Heart left ventricle (tissue), 16 donors: Measurements from ENCODE around the gene HOXB4. TPM values are rescaled to one million over a fixed set of nuclear protein-coding genes. Genes with fewer than 3 reads are reported as not detected.
A peak's percentile ranks its signal among the peaks of the same experiment; 100 is the strongest.
"Not testable (repeated sequence)": the region's sequence is repeated elsewhere in the genome, so short reads cannot be mapped to it uniquely, and the experiment has no call there.

Experiments
- ATAC-seq, 4 donors: fragments of 200-7000 bp; cut with Tn5 transposase; one replicate each; pipeline ENCODE4 v1.9.1; 2020 to 2022; ENCODE audit warnings: moderate library complexity in 4 of 4, mild to moderate bottlenecking in 3 of 4, moderate number of reproducible peaks in 1 of 4
- DNase-seq, 5 donors: peaks; one replicate each; pipeline ENCODE4 v3.0.0-alpha.2; 2020
- H3K27ac ChIP-seq, 12 donors: fragments of 200-600 bp; sonication (generic) in 4 of 12; one replicate each; pipeline versions ENCODE4 v1.5.0 to v1.8.0; 2016 to 2022; ENCODE audit warnings: mild to moderate bottlenecking in 2 of 12
- H3K27me3 ChIP-seq, 9 donors: fragments of 200-600 bp; sonication (generic) in 2 of 9; one replicate each; pipeline versions ENCODE4 v1.5.1 to v1.8.0; 2016 to 2022; ENCODE audit warnings: mild to moderate bottlenecking in 3 of 9
- H3K36me3 ChIP-seq, 9 donors: fragments of 200-600 bp; sonication (generic) in 2 of 9; one replicate each; pipeline versions ENCODE4 v1.5.0 to v1.8.0; 2018 to 2022; ENCODE audit warnings: mild to moderate bottlenecking in 2 of 9
- H3K4me1 ChIP-seq, 12 donors: fragments of 200-600 bp; sonication (generic) in 4 of 12; one replicate each; pipeline versions ENCODE4 v1.5.0 to v1.8.0; 2016 to 2022; ENCODE audit warnings: mild to moderate bottlenecking in 3 of 12
- H3K4me3 ChIP-seq, 12 donors: fragments of 200-600 bp; sonication (generic) in 4 of 12; one replicate each; pipeline versions ENCODE4 v1.5.0 to v1.8.0; 2017 to 2022; ENCODE audit warnings: mild to moderate bottlenecking in 9 of 12, moderate library complexity in 4 of 12
- H3K9me3 ChIP-seq, 12 donors: fragments of 200-600 bp; sonication (generic) in 4 of 12; one replicate each; pipeline versions ENCODE4 v1.5.0 to v1.8.0; 2016 to 2022; ENCODE audit warnings: mild to moderate bottlenecking in 1 of 12
- POLR2A ChIP-seq, 2 donors: fragments of 450-650 bp; IDR thresholded peaks; one replicate each; pipeline ENCODE4 v1.6.1; 2017; ENCODE audit warnings: antibody characterized with exemption in 2 of 2, mild to moderate bottlenecking in 2 of 2, moderate library complexity in 2 of 2
- WGBS, 4 donors: extraction: QIAGEN DNeasy Blood & Tissue Kit in 2 of 4; methylation state at CpG; one replicate each; pipeline versions ENCODE4 v1.1.5 to v1.1.7; 2013 to 2018; 5-methylcytosine and 5-hydroxymethylcytosine counted together
- intact Hi-C, 10 donors: fragments of 100-400 bp; cut with DNase I; formaldehyde crosslinking; loops; one replicate each; pipeline versions ENCODE4 v1.11.1 to v1.14.2; 2022
- polyA plus RNA-seq, 2 donors: library from polyadenylated mRNA; stranded (reverse); fragments of 200-250 nt; gene quantifications; one replicate each; pipeline ENCODE4 v1.2.3, GENCODE V29; 2013
- total RNA-seq, 9 donors: library from RNA; depleted of rRNA in 2 of 9; stranded (reverse); fragments of >200 nt in 2 of 9; fragmentation: NEBNext Ultra II Directional in 3 of 9; extraction: Animal tissue kit (Norgen Biotek cat#: 25700) in 3 of 9; gene quantifications; one replicate each; pipeline versions ENCODE4 v1.1.0 to v1.2.4, GENCODE V29; 2016 to 2023
- TF ChIP-seq, protein P1 (sequence below), 12 donors: fragments of 200-600 bp; sonication (generic) in 4 of 12; IDR thresholded peaks; one replicate each; pipeline versions ENCODE4 v1.5.0 to v1.8.0; 2018 to 2022; ENCODE audit warnings: antibody characterized with exemption in 12 of 12, mild to moderate bottlenecking in 5 of 12
- donor health status: ischemic (EF 13 %, LVEDD 7.1; RV severe dilation, severe dysfunction).
- donor health status: healthy with polysubstance abuse.
- donor health status: DM: no; HTN: yes; CAD: no.
- donor health status: DM: no; HTN: no; CAD: no.
- donor health status: ischemic (EF 25% LVEDD 6.9; RV normal size, moderate dysfunction).
- donor health status: ischemic (EF 25% LVEDD 5.7; RV mildly dilated, moderate dysfunction).
- donor health status: healthy.
- donor health status: DM: yes; HTN: yes; CAD: no.
- donor health status: ischemic (EF 35%, LVEDD 5.7; RV mildly dilated, moderate dysfunction).
- donor health status: nonischemic (EF 11% LVEDD 7.7; RV severe dilation, severe dysfunction).
- donor health status: DM: yes; HTN: yes; CAD: no.
- donor health status: PGD.
- donor health status: ischemic (EF 29% LVEDD 5.4; RV normal size, mild dysfunction).
- donor health status: nonischemic (EF 23%, LVEDD 6.1; RV moderate dilation, normal function).

Gene HOXB4
- total and polyA plus RNA-seq, 11 donors, result 0.27 to 2.8 (median 0.59) TPM; not detected in 1

DNA sequence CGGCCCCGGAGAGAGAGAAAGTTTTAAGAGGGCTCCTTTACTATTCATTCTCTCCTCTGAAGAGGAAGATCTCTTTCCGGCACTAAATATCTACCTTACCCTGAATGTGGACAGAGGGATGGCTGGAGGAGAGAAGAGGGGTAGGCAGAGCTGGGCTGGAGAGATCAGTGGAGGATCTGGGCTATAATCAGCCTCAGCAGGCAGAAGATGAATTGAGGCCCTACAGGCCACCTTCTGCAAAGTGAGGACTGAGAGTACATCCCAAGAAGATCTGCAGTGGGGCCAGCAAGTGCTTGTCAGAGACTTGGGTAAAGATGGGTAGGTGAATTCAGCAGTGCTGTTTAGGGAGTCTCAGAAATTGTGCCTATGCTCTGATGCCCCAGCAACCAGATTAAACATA lies 40.8 kb downstream of the HOXB4 start:
- Histone ChIP-seq H3K4me1 (peaks cover 0 to 14% (median 4%) of the 10 kb centered on the region in 12 donors), H3K4me3 (no peak overlapping the region), H3K27me3 (peaks cover 0 to 79% (median 21%) of the 10 kb centered on the region in 9 donors), H3K9me3 (no peaks in the 10 kb centered on the region), H3K36me3 (no peaks in the 10 kb centered on the region), H3K27ac (no peak overlapping the region)
- DNase-seq (no peak), ATAC-seq (no peak)
- intact Hi-C loops, result no loop called here
- 89 to 93% (median 92%) methylated on average over 3 of the region's 3 CpGs for WGBS, 4 donors
- TF ChIP-seq POLR2A (IDR thresholded peaks at IDR 0.05), result no peak

DNA sequence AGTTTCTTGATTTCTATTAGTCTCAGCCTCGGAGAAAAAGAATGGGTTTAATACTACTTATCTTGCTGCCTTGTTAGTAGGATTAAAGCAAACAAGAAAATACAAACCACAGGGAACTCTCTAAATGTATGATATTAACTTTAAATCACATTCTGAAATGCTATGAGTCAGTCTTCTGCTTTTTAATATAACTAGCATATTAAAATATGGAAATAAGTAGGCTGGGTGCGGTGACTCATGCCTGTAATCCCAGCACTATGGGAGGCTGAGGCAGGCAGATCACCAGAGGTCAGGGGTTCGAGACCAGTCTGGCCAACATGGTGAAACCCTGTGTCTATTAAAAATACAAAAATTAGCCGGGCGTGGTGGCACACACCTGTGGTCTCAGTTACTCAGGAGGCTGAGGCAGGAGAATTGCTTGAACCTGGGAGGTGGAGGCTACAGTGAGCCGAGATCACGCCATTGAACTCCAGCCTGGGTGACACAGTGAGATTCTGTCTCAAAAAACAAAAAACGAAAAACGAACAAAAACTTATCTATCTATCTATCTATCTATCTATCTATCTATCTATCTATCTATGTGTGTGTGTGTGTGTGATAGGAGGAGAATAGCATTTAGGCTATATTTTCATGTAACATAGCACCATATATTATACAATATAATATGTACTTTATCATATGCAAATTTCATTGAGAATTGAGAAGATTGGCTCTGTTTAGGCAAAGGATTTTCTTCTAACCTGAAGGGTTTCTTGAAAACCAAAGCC lies 42.2 kb downstream of the HOXB4 start:
- H3K9me3 ChIP-seq, DNase-seq, H3K4me3 ChIP-seq, ATAC-seq, H3K4me1 ChIP-seq, intact Hi-C loops, H3K27ac ChIP-seq, H3K36me3 ChIP-seq: not testable (repeated sequence)
- 85 to 94% (median 91%) methylated on average over 9 of the region's 9 CpGs for WGBS, 4 donors
- H3K27me3 ChIP-seq, result peaks cover 0 to 79% (median 18%) of the 10 kb centered on the region in 9 donors

DNA sequence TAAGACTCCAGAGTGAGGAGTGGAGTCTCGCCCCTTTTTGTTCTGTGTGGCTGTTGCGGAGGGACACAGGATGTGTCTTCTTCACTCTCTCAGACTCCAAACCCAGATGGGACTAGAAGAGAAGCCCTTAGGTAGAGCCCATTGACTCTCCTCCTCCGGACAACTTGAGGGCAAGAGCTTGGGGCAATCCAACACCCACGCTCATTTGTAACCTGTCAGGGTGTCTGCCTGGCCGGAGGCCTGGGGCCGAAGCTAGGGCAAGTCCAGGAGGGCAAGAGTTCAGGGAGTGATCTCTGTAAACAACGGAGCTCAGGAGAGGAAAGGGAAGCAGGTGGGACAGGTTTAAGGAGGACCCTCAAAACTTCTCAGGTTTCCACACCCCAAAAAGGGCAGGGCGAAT lies 45.9 kb downstream of the HOXB4 start:
- no peaks in the 10 kb centered on the region for H3K36me3 ChIP-seq
- peaks cover 8 to 78% (median 28%) of the 10 kb centered on the region in 9 donors for H3K27me3 ChIP-seq
- TF ChIP-seq, protein P1, sequence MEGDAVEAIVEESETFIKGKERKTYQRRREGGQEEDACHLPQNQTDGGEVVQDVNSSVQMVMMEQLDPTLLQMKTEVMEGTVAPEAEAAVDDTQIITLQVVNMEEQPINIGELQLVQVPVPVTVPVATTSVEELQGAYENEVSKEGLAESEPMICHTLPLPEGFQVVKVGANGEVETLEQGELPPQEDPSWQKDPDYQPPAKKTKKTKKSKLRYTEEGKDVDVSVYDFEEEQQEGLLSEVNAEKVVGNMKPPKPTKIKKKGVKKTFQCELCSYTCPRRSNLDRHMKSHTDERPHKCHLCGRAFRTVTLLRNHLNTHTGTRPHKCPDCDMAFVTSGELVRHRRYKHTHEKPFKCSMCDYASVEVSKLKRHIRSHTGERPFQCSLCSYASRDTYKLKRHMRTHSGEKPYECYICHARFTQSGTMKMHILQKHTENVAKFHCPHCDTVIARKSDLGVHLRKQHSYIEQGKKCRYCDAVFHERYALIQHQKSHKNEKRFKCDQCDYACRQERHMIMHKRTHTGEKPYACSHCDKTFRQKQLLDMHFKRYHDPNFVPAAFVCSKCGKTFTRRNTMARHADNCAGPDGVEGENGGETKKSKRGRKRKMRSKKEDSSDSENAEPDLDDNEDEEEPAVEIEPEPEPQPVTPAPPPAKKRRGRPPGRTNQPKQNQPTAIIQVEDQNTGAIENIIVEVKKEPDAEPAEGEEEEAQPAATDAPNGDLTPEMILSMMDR (IDR thresholded peaks at IDR 0.05), result no peak
- no peak for TF ChIP-seq POLR2A (IDR thresholded peaks at IDR 0.05)
- 70 to 78% (median 74%) methylated on average over 8 of the region's 8 CpGs for WGBS, 4 donors
- intact Hi-C loops, result no loop called here
- DNase-seq (no peak), ATAC-seq (no peak)
- no peak overlapping the region for H3K4me3 ChIP-seq
- no peaks in the 10 kb centered on the region for H3K4me1 ChIP-seq
- H3K9me3 ChIP-seq, result no peaks in the 10 kb centered on the region
- no peak overlapping the region for H3K27ac ChIP-seq

DNA sequence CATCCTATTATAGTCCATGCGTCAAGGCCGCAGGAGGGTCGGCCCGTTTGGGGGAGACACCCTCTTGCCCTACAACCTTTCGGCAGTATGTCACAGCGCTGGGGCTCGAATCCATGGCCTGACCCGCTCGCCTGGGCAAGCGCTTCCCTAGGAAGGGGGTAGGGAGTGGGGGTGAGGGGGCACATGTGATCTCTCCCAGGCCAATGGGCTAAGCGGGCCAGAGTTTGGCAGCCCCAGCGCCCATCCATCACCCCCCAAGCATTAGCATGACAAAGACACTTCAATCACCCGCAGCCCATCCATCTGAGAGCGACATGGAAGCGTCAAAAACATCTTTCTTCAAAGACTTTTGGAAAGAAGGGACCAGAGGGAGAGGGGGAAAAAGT lies 47.3 kb downstream of the HOXB4 start, which contains the start of gene HOXB1:
Gene HOXB1 (minus strand): TSS at position 125 of the 386 bp plus-strand sequence. CDS start 107 bp downstream, at position 18.
- no peaks in the 10 kb centered on the region for H3K4me1 ChIP-seq
- 40 to 59% (median 50%) methylated on average over 10 to 15 of the region's 15 CpGs for WGBS, 4 donors
- intact Hi-C loops, result no loop called here
- ATAC-seq (peak in 1 of 4 donors; percentile 22), DNase-seq (no peak)
- H3K9me3 ChIP-seq, result no peaks in the 10 kb centered on the region
- no peak within 1 kb of the TSS for H3K27ac ChIP-seq
- no peaks in the 10 kb centered on the region for H3K36me3 ChIP-seq
- TF ChIP-seq, protein P1 (IDR thresholded peaks at IDR 0.05), result no peak
- TF ChIP-seq POLR2A (IDR thresholded peaks at IDR 0.05), result no peak
- H3K4me3 ChIP-seq, result no peak within 1 kb of the TSS
- H3K27me3 ChIP-seq, result peaks cover 12 to 80% (median 41%) of the 10 kb centered on the region in 9 donors

DNA sequence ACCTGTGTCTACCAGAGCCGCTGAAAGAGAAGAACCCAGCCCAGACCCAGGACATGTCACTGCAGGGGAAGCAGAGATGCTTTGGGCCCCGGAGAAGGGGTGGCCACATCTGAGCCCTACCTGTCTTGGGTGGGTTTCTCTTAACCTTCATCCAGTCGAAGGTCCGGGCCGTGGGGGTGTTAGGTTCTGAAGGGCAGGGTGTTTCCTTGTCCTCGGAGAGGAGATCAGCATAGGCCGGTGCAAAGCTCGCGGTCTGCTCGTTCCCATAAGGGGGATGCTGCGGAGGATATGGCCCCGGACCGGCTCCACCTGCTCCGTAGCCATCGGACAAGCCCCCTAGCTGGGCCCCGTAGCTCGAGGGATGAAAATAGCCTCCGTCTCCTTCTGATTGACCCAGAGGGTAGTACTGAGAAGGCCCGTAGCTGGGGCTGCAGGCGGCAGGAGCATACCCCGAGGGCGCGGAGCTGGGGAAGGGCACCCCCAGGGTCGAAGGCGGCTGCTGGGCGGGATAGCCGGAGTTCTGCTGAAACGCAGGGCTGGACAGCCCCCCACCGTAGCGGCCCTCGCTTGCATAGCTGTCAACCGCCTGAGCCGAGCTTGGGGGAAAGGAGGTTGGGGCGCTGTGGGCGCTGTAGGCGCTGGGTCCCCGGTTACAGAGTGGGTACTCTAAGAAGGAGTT lies 47.8 kb downstream of the HOXB4 start:
- no peak overlapping the region for H3K4me3 ChIP-seq
- intact Hi-C loops, result no loop called here
- ATAC-seq (peak in 1 of 4 donors; percentile 34), DNase-seq (no peak)
- TF ChIP-seq, protein P1 (IDR thresholded peaks at IDR 0.05), result no peak
- TF ChIP-seq POLR2A (IDR thresholded peaks at IDR 0.05), result no peak
- no peak overlapping the region for H3K27ac ChIP-seq
- H3K9me3 ChIP-seq, result no peaks in the 10 kb centered on the region
- no peaks in the 10 kb centered on the region for H3K36me3 ChIP-seq
- WGBS, 4 donors, result 31 to 58% (median 43%) methylated on average over 23 to 37 of the region's 37 CpGs
- H3K27me3 ChIP-seq, result peaks cover 12 to 81% (median 44%) of the 10 kb centered on the region in 9 donors
- H3K4me1 ChIP-seq, result no peaks in the 10 kb centered on the region
